ENCODE results near the gene GSTM2. TPM values are rescaled to one million over a fixed set of nuclear protein-coding genes. Genes with fewer than 3 reads are reported as not detected.
"Not testable (repeated sequence)": the region's sequence is repeated elsewhere in the genome, so short reads cannot be mapped to it uniquely, and the experiment has no call there.

Gene GSTM2
- total RNA-seq, 1 donor from 2014 or later = 19.2 TPM

DNA sequence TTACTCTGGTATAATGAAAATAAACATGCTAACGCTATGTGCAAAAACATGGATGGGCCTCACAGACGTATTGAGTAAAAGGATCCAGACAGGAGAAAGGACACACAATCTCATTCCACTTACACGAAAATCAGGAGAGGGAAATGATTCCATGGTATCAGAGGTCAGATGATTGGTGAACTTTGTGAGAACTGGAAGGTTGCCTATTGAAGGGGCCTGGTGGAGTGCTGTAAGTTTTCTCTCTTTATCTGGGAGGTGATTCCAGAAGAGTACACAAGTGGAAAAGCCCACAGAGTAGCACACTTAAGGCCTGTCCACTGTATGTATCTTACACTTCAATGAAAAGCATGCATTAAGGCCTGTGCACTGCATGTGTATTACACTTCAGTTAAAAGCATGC, 9.6 kb downstream of the GSTM2 start:
- Mint-ChIP-seq H3K4me3 (no peak overlapping the region), H3K36me3 (ENCODE audit: low read depth) (no peaks in the 10 kb centered on the region), H3K27me3 (ENCODE audit: insufficient read depth) (no peaks in the 10 kb centered on the region), H3K9me3 (no peaks in the 10 kb centered on the region), H3K27ac (no peak overlapping the region), H3K4me1 (ENCODE audit: low read depth) (no peaks in the 10 kb centered on the region)
- DNase-seq (ENCODE audit: low spot score) = no peak
- intact Hi-C loops (cut with micrococcal nuclease) = no loop called here

DNA sequence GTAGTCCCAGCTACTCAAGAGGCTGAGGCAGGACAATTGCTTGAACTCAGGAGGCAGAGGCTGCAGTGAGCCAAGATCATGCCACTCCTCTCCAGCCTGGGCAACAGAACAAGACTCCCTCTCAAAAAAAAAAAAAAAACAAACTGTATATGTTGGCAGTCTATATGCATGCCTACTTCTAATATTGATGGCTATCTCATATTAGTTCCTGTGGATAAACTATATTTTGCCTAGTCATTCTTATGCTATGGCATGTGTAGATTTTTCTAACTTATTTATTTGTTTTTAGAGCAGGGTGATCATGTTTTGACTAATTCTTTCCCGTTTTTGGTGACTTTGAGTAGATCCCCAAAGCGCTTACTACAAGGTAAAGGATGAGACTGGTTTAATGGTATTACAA, 10.8 kb downstream of the GSTM2 start:
- H3K36me3 Mint-ChIP-seq (ENCODE audit: low read depth); DNase-seq (ENCODE audit: low spot score); H3K4me3 Mint-ChIP-seq; H3K27ac Mint-ChIP-seq; H3K9me3 Mint-ChIP-seq; intact Hi-C loops (cut with micrococcal nuclease); H3K4me1 Mint-ChIP-seq (ENCODE audit: low read depth); H3K27me3 Mint-ChIP-seq (ENCODE audit: insufficient read depth): not testable (repeated sequence)

DNA sequence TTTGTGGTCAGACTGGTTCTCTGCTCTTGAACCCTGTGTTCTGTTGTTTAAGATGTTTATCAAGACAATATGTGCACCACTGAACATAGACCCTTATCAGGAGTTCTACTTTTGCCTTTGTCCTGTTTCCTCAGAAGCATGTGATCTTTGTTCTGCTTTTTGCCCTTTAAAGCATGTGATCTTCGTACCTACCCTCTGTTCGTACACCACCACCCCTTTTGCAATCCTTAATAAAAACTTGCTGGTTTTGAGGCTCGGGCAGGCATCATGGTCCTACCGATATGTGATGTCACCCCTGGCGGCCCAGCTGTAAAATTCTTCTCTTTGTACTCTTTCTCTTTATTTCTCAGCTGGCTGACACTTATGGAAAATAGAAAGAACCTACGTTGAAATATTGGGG, 16.9 kb downstream of the GSTM2 start:
- H3K4me3 Mint-ChIP-seq, H3K27ac Mint-ChIP-seq: not testable (repeated sequence)
- intact Hi-C loops (cut with micrococcal nuclease) = loop anchor here (5.0 kb wide), 2 partner anchors 58 to 257 kb away; partner anchors contain the start of genes GSTM3 and PSMA5

GRCh38 chr1:109685399-109685798, 17.5 kb downstream of the GSTM2 start:
- H3K9me3 Mint-ChIP-seq; H3K27ac Mint-ChIP-seq; H3K27me3 Mint-ChIP-seq (ENCODE audit: insufficient read depth); H3K4me3 Mint-ChIP-seq; DNase-seq (ENCODE audit: low spot score): not testable (repeated sequence)
- intact Hi-C loops (cut with micrococcal nuclease) = loop anchor here (5.0 kb wide), 2 partner anchors 57 to 258 kb away; partner anchors contain the start of genes GSTM3 and PSMA5
- H3K36me3 Mint-ChIP-seq (ENCODE audit: low read depth) = peaks cover 11% of the 10 kb centered on the region
- H3K4me1 Mint-ChIP-seq (ENCODE audit: low read depth) = peaks cover 20% of the 10 kb centered on the region

More for the DNA sequence above, 16.9 kb downstream of the GSTM2 start:
- H3K36me3 Mint-ChIP-seq (ENCODE audit: low read depth); H3K9me3 Mint-ChIP-seq; H3K27me3 Mint-ChIP-seq (ENCODE audit: insufficient read depth); DNase-seq (ENCODE audit: low spot score): not testable (repeated sequence)
- H3K4me1 Mint-ChIP-seq (ENCODE audit: low read depth) = peaks cover 18% of the 10 kb centered on the region

- Mint-ChIP-seq H3K36me3 (ENCODE audit: low read depth) (peaks cover 14% of the 10 kb centered on the region), H3K4me1 (ENCODE audit: low read depth) (peaks cover 20% of the 10 kb centered on the region)
- not testable (repeated sequence) for H3K4me3 Mint-ChIP-seq; H3K27ac Mint-ChIP-seq; H3K9me3 Mint-ChIP-seq; H3K27me3 Mint-ChIP-seq (ENCODE audit: insufficient read depth); DNase-seq (ENCODE audit: low spot score)
- intact Hi-C loops (cut with micrococcal nuclease) = loop anchor here (2.0 to 5.0 kb wide), 8 partner anchors 17 to 349 kb away; partner anchors contain the start of genes AHCYL1, GNAI3, GSTM2 and GSTM3
Observed at GRCh38 chr1:109685890-109686289, 18.0 kb downstream of the GSTM2 start.

- H3K27ac Mint-ChIP-seq = peak overlapping the region; percentile 98
- intact Hi-C loops (cut with micrococcal nuclease) = loop anchor here (2.0 to 5.0 kb wide), 8 partner anchors 18 to 348 kb away; partner anchors contain the start of genes AHCYL1, GNAI3, GSTM2 and GSTM3
- DNase-seq (ENCODE audit: low spot score); H3K27me3 Mint-ChIP-seq (ENCODE audit: insufficient read depth); H3K9me3 Mint-ChIP-seq: not testable (repeated sequence)
- H3K4me1 Mint-ChIP-seq (ENCODE audit: low read depth) = peaks cover 20% of the 10 kb centered on the region
- peak overlapping the region; percentile 93 for H3K4me3 Mint-ChIP-seq
- H3K36me3 Mint-ChIP-seq (ENCODE audit: low read depth) = peaks cover 17% of the 10 kb centered on the region
Observed at GRCh38 chr1:109687109-109687508, 19.3 kb downstream of the GSTM2 start.

GRCh38 chr1:109687641-109688499, 20.0 kb downstream of the GSTM2 start, which contains the start of gene GSTM1:
TSS of gene GSTM1 (plus strand) at chr1:109687817. CDS start at chr1:109687874, 57 bp downstream.
- intact Hi-C loops (cut with micrococcal nuclease) = loop anchor here (2.0 to 5.0 kb wide), 8 partner anchors 19 to 347 kb away; partner anchors contain the start of genes AHCYL1, GNAI3, GSTM2 and GSTM3
- H3K4me3 Mint-ChIP-seq = peak within 1 kb of the TSS; percentile 93
- peaks cover 20% of the 10 kb centered on the region for H3K4me1 Mint-ChIP-seq (ENCODE audit: low read depth)
- H3K27me3 Mint-ChIP-seq (ENCODE audit: insufficient read depth) = peaks cover 4% of the 10 kb centered on the region
- H3K9me3 Mint-ChIP-seq = peaks cover 6% of the 10 kb centered on the region
- peak within 1 kb of the TSS; percentile 98 for H3K27ac Mint-ChIP-seq
- H3K36me3 Mint-ChIP-seq (ENCODE audit: low read depth) = peaks cover 22% of the 10 kb centered on the region
- peak; percentile 86 for DNase-seq (ENCODE audit: low spot score)

DNA sequence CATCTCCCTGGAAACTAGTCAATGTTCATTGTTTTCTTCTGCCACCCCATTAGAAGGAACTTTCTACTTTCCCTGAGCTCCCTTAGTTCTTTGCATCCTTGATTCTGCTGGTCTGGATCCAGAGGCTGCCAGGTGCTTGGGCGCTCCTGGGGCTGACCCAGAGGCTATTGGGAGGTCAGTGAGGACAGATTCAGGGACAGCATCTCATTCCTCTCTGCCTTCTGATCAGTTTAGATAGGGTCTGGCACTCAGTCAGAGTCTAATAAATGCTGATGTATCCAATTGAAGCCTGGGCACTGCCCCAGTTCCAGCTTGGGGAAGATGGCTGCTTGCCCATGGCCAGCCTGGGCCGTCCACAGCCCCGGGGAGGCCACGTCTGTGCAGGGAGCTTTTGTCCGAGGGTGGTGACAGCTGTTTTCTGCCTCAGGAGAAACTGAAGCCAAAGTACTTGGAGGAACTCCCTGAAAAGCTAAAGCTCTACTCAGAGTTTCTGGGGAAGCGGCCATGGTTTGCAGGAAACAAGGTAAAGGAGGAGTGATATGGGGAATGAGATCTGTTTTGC, 22.1 kb downstream of the GSTM2 start:
- Mint-ChIP-seq H3K36me3 (ENCODE audit: low read depth) (peaks cover 25% of the 10 kb centered on the region), H3K4me1 (ENCODE audit: low read depth) (peaks cover 20% of the 10 kb centered on the region), H3K27me3 (ENCODE audit: insufficient read depth) (peaks cover 1% of the 10 kb centered on the region), H3K4me3 (peak overlapping the region; percentile 93), H3K9me3 (peaks cover 3% of the 10 kb centered on the region), H3K27ac (peak overlapping the region; percentile 19)
- no peak for DNase-seq (ENCODE audit: low spot score)
- intact Hi-C loops (cut with micrococcal nuclease) = loop anchor here (5.0 kb wide), 2 partner anchors 52 to 263 kb away; partner anchors contain the start of genes GSTM3 and PSMA5

DNA sequence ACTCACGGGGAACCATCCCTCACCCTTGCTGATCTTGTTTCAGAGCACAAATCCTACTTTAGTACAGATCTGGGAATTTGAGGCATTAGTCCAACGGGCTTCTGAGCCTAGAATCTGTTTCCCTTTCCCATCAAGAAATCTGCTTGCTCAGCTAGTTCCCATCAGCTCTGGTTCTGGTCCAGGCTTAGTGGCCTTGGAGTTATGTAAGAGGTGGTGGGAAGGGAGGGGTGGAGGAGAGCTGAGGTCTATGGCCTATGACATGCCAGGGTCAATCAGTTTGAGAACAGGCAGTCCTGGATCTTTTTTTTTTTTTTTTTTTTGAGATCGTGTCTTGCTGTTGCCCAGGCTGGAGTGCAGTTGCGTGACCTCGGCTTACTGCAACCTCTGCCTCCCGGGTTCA, 23.9 kb downstream of the GSTM2 start:
- Mint-ChIP-seq H3K27me3 (ENCODE audit: insufficient read depth) (no peaks in the 10 kb centered on the region), H3K36me3 (ENCODE audit: low read depth) (peaks cover 30% of the 10 kb centered on the region), H3K27ac (no peak overlapping the region), H3K4me1 (ENCODE audit: low read depth) (peaks cover 20% of the 10 kb centered on the region), H3K4me3 (no peak overlapping the region), H3K9me3 (no peaks in the 10 kb centered on the region)
- intact Hi-C loops (cut with micrococcal nuclease) = no loop called here
- no peak for DNase-seq (ENCODE audit: low spot score)

DNA sequence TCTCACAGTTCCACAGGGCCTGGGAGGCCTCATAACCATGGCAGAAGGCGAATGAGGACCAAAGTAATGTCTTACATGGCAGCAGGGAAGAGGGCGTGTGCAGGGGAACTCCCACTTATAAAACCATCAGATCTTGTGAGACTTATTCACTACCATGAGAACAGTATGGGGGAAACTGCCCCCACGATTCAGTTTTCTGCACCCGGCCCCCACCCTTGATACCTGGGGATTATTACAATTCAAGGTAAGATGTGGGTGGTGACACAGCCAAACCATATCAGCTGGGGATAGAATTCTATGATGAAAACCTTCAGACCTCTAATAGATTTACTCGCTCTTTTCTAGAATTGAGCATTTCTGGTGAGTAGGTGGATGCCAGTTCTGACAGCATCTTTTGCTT, 26.5 kb downstream of the GSTM2 start:
- H3K4me3 Mint-ChIP-seq; intact Hi-C loops (cut with micrococcal nuclease); H3K4me1 Mint-ChIP-seq (ENCODE audit: low read depth); H3K9me3 Mint-ChIP-seq; DNase-seq (ENCODE audit: low spot score); H3K27me3 Mint-ChIP-seq (ENCODE audit: insufficient read depth); H3K27ac Mint-ChIP-seq: not testable (repeated sequence)
- peaks cover 28% of the 10 kb centered on the region for H3K36me3 Mint-ChIP-seq (ENCODE audit: low read depth)

GRCh38 chr1:109695138-109695537, 27.3 kb downstream of the GSTM2 start:
- intact Hi-C loops (cut with micrococcal nuclease); H3K4me1 Mint-ChIP-seq (ENCODE audit: low read depth); H3K27me3 Mint-ChIP-seq (ENCODE audit: insufficient read depth); H3K27ac Mint-ChIP-seq; DNase-seq (ENCODE audit: low spot score); H3K4me3 Mint-ChIP-seq; H3K9me3 Mint-ChIP-seq: not testable (repeated sequence)
- peaks cover 25% of the 10 kb centered on the region for H3K36me3 Mint-ChIP-seq (ENCODE audit: low read depth)

DNA sequence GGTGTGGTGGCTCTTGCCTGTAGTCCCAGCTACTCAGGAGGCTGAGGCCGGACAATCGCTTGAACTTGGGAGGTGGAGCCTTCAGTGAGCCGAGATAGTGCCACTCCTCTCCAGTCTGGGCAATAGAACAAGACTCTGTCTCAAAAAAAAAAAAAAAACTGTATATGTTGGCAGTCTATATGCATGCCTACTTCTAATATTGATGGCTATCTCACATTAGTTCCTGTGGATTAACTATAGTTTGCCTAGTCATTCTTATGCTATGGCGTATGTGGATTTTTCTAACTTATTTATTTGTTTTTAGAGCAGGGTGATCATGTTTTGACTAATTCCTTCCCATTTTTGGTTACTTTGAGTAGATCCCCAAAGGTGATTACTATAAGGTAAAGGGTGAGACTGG, 29.2 kb downstream of the GSTM2 start:
- Mint-ChIP-seq H3K27ac (no peak overlapping the region), H3K36me3 (ENCODE audit: low read depth) (peaks cover 16% of the 10 kb centered on the region), H3K4me1 (ENCODE audit: low read depth) (no peaks in the 10 kb centered on the region), H3K9me3 (no peaks in the 10 kb centered on the region), H3K27me3 (ENCODE audit: insufficient read depth) (no peaks in the 10 kb centered on the region), H3K4me3 (no peak overlapping the region)
- intact Hi-C loops (cut with micrococcal nuclease) = no loop called here
- DNase-seq (ENCODE audit: low spot score) = no peak

- H3K4me3 Mint-ChIP-seq; H3K27ac Mint-ChIP-seq; H3K9me3 Mint-ChIP-seq; intact Hi-C loops (cut with micrococcal nuclease); H3K27me3 Mint-ChIP-seq (ENCODE audit: insufficient read depth); DNase-seq (ENCODE audit: low spot score); H3K4me1 Mint-ChIP-seq (ENCODE audit: low read depth): not testable (repeated sequence)
- peaks cover 11% of the 10 kb centered on the region for H3K36me3 Mint-ChIP-seq (ENCODE audit: low read depth)
Observed at GRCh38 chr1:109697861-109698260, 30.0 kb downstream of the GSTM2 start.
